GM23338 (cell line): ENCODE measurements around the gene FAM149B1. TPM values are rescaled to one million over a fixed set of nuclear protein-coding genes. Genes with fewer than 3 reads are reported as not detected.

Source experiments
- CREB1 ChIP-seq: fragments of 250-450 bp; sonication (Bioruptor Pico); IDR thresholded peaks from 2 replicates; pipeline ENCODE4 v1.5.0; 2020; ENCODE audit warnings: low read depth, mild to moderate bottlenecking, moderate library complexity
- EZH2phosphoT487 ChIP-seq: fragments of 200-600 bp; sonication (generic); IDR thresholded peaks from one replicate; pipeline ENCODE4 v1.8.1; 2018; ENCODE audit warnings: antibody characterized with exemption; ENCODE audit not compliant: unreplicated experiment
- JUNB ChIP-seq: IDR thresholded peaks from one replicate; pipeline ENCODE4 v1.6.1; 2016; ENCODE audit warnings: antibody characterized with exemption; ENCODE audit not compliant: unreplicated experiment
- POLR2AphosphoS5 ChIP-seq: IDR thresholded peaks from 2 replicates; pipeline ENCODE4 v1.6.1; 2016; ENCODE audit warnings: antibody characterized with exemption, low read depth
- STAT1 ChIP-seq: IDR thresholded peaks from one replicate; pipeline ENCODE4 v1.6.1; 2016; ENCODE audit warnings: antibody characterized with exemption; ENCODE audit not compliant: unreplicated experiment
- ZNF114 ChIP-seq: fragments of 250-450 bp; sonication (Bioruptor Pico); IDR thresholded peaks from 2 replicates; pipeline ENCODE4 v1.5.0; 2020; ENCODE audit warnings: mild to moderate bottlenecking, moderate library complexity
- ZNF331 ChIP-seq: fragments of 250-450 bp; sonication (Bioruptor Pico); IDR thresholded peaks from 2 replicates; pipeline ENCODE4 v1.5.0; 2020; ENCODE audit warnings: low read depth, mild to moderate bottlenecking, moderate library complexity
- polyA plus RNA-seq: library from polyadenylated mRNA; unstranded; fragments of >200 nt; fragmentation: Nextera tagmentation; extraction: Ambion mirVana; gene quantifications from 2 replicates; pipeline ENCODE4 v1.2.1, GENCODE V29; 2016
- total RNA-seq: library from RNA; depleted of rRNA; stranded (reverse); fragments of >200 nt; shearing (Covaris generic); gene quantifications from 2 replicates; pipeline ENCODE4 v1.2.3, GENCODE V29; 2014
- TF ChIP-seq, protein P1 (sequence below): fragments of 250-450 bp; sonication (Bioruptor Pico); IDR thresholded peaks from 2 replicates; pipeline ENCODE4 v1.5.0; 2020; ENCODE audit warnings: mild to moderate bottlenecking, moderate library complexity
- TF ChIP-seq, protein P2 (sequence below), 2 experiments: fragments of 200-600 bp in 1 of 2; sonication (generic) in 1 of 2; conservative IDR thresholded peaks; 2 replicates each; pipeline versions ENCODE4 v1.5.1 to v1.6.1; 2016 to 2017; ENCODE audit warnings: antibody characterized with exemption in 2 of 2, low read depth in 2 of 2, mild to moderate bottlenecking in 2 of 2, moderate library complexity in 1 of 2
- TF ChIP-seq, protein P3 (sequence below): IDR thresholded peaks from 2 replicates; pipeline ENCODE4 v1.6.1; 2016; ENCODE audit warnings: antibody characterized with exemption

The FAM149B1 gene
- total and polyA plus RNA-seq, 2 experiments from 2014 or later = 11.2 to 19.3 TPM

- TF ChIP-seq, protein P1, sequence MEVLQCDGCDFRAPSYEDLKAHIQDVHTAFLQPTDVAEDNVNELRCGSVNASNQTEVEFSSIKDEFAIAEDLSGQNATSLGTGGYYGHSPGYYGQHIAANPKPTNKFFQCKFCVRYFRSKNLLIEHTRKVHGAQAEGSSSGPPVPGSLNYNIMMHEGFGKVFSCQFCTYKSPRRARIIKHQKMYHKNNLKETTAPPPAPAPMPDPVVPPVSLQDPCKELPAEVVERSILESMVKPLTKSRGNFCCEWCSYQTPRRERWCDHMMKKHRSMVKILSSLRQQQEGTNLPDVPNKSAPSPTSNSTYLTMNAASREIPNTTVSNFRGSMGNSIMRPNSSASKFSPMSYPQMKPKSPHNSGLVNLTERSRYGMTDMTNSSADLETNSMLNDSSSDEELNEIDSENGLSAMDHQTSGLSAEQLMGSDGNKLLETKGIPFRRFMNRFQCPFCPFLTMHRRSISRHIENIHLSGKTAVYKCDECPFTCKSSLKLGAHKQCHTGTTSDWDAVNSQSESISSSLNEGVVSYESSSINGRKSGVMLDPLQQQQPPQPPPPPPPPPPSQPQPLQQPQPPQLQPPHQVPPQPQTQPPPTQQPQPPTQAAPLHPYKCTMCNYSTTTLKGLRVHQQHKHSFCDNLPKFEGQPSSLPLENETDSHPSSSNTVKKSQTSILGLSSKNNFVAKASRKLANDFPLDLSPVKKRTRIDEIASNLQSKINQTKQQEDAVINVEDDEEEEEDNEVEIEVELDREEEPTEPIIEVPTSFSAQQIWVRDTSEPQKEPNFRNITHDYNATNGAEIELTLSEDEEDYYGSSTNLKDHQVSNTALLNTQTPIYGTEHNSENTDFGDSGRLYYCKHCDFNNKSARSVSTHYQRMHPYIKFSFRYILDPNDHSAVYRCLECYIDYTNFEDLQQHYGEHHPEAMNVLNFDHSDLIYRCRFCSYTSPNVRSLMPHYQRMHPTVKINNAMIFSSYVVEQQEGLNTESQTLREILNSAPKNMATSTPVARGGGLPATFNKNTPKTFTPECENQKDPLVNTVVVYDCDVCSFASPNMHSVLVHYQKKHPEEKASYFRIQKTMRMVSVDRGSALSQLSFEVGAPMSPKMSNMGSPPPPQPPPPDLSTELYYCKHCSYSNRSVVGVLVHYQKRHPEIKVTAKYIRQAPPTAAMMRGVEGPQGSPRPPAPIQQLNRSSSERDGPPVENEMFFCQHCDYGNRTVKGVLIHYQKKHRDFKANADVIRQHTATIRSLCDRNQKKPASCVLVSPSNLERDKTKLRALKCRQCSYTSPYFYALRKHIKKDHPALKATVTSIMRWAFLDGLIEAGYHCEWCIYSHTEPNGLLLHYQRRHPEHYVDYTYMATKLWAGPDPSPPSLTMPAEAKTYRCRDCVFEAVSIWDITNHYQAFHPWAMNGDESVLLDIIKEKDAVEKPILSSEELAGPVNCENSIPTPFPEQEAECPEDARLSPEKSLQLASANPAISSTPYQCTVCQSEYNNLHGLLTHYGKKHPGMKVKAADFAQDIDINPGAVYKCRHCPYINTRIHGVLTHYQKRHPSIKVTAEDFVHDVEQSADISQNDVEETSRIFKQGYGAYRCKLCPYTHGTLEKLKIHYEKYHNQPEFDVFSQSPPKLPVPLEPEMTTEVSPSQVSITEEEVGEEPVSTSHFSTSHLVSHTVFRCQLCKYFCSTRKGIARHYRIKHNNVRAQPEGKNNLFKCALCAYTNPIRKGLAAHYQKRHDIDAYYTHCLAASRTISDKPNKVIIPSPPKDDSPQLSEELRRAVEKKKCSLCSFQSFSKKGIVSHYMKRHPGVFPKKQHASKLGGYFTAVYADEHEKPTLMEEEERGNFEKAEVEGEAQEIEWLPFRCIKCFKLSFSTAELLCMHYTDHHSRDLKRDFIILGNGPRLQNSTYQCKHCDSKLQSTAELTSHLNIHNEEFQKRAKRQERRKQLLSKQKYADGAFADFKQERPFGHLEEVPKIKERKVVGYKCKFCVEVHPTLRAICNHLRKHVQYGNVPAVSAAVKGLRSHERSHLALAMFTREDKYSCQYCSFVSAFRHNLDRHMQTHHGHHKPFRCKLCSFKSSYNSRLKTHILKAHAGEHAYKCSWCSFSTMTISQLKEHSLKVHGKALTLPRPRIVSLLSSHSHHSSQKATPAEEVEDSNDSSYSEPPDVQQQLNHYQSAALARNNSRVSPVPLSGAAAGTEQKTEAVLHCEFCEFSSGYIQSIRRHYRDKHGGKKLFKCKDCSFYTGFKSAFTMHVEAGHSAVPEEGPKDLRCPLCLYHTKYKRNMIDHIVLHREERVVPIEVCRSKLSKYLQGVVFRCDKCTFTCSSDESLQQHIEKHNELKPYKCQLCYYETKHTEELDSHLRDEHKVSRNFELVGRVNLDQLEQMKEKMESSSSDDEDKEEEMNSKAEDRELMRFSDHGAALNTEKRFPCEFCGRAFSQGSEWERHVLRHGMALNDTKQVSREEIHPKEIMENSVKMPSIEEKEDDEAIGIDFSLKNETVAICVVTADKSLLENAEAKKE (CRISPR knock-in tag) = no peak
- TF ChIP-seq STAT1 (no peak), POLR2AphosphoS5 (no peak), ZNF331 (CRISPR knock-in tag) (no peak), JUNB (no peak), ZNF114 (no peak), EZH2phosphoT487 (no peak), CREB1 (CRISPR knock-in tag) (no peak)
- TF ChIP-seq, protein P2, sequence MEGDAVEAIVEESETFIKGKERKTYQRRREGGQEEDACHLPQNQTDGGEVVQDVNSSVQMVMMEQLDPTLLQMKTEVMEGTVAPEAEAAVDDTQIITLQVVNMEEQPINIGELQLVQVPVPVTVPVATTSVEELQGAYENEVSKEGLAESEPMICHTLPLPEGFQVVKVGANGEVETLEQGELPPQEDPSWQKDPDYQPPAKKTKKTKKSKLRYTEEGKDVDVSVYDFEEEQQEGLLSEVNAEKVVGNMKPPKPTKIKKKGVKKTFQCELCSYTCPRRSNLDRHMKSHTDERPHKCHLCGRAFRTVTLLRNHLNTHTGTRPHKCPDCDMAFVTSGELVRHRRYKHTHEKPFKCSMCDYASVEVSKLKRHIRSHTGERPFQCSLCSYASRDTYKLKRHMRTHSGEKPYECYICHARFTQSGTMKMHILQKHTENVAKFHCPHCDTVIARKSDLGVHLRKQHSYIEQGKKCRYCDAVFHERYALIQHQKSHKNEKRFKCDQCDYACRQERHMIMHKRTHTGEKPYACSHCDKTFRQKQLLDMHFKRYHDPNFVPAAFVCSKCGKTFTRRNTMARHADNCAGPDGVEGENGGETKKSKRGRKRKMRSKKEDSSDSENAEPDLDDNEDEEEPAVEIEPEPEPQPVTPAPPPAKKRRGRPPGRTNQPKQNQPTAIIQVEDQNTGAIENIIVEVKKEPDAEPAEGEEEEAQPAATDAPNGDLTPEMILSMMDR (conservative IDR thresholded peaks at IDR 0.05; ENCODE audit: low read depth in 2 of 2) = no peak
- TF ChIP-seq, protein P3, sequence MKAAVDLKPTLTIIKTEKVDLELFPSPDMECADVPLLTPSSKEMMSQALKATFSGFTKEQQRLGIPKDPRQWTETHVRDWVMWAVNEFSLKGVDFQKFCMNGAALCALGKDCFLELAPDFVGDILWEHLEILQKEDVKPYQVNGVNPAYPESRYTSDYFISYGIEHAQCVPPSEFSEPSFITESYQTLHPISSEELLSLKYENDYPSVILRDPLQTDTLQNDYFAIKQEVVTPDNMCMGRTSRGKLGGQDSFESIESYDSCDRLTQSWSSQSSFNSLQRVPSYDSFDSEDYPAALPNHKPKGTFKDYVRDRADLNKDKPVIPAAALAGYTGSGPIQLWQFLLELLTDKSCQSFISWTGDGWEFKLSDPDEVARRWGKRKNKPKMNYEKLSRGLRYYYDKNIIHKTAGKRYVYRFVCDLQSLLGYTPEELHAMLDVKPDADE = no peak
These were observed 33.2 kb upstream of the FAM149B1 start (continued) for GRCh38 chr10:73134727-73135126.
